GM19035 (cell line): Measurements from ENCODE around the gene ANAPC16.
A peak's percentile ranks its signal among the peaks of the same experiment; 100 is the strongest.
"Not testable (repeated sequence)": the region's sequence is repeated elsewhere in the genome, so short reads cannot be mapped to it uniquely, and the experiment has no call there.

ENCODE experiments used
- ATAC-seq: cut with Tn5 transposase; IDR thresholded peaks from one replicate; pipeline ENCODE4 v1.9.1; 2021; ENCODE audit not compliant: unreplicated experiment

The ANAPC16 gene

DNA sequence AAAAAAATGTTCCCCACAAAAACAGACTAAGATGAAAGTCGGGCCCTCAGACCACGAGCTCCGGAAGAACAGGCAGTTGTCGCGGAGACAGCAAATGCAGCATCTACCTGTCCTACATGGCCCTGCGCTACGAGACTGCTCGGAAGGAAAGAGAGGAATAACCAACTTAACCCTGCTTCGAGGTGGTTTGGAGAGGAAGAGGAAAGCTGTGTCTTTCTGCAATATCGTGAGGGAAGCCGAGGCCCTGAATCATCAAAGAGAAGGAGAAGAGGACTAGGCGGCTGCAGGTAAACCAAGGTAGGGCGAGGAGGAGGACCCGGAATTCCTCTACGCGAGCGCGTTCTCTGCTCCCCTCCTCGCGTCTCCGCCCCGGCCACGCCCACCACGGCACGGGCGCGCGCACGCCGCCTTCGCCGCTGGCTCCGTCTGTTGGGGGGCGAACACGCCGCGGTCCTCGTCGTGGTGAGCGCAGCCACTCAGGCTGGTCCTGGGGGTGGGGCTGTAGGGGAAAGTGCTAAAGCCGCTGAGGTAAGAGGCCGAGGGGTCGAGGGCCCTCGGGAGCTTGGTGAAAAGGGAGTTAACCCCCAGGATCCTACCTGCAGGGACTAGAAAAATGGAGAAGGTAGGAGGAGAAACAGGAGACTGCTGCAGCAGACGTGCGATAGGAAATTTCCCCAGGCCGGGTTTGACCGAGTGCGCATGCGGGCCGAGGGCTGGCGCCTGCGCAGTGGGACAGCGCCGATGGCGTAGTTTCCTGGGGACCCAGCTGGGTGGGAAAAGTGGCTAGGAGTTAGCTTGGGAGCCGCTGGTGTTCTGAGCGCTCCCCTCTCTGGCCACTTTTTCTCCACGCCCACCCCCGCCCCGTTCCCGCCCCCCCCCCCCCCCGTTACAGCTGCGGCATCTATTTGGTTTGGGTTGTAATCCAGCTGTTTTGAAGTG lies at the start of gene ANAPC16, which contains the start of gene ASCC1:
Gene ANAPC16, plus strand, starts transcription at position 402 of the 939 bp plus-strand sequence. CDS start 7,903 bp downstream, outside the sequence.
Gene ASCC1, minus strand, starts transcription at position 666 of the 939 bp plus-strand sequence. CDS start 2,978 bp downstream, outside the sequence.
- ATAC-seq, result peak; percentile 82

GRCh38 chr10:72167118-72167517 lies 48.7 kb upstream of the ANAPC16 start:
- no peak for ATAC-seq

DNA sequence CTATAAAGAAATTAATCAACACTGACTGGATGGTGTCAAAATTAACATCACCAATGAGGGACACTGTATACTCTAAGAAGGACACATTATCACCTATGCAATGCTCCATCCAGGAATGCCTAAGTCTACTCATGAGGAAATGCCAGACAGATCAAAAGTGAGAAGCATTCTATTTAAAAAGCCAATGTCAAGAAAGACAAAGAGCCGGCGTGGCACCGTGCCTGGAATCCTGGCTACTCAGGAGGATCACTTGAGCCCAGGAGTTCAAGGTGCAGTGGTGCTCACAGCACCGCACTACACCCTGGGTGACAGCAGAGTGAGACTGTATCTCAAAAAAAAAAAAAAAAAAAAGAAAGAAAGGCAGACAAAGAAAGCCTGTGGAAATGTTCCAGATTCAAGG lies 45.5 kb upstream of the ANAPC16 start:
- no peak for ATAC-seq

DNA sequence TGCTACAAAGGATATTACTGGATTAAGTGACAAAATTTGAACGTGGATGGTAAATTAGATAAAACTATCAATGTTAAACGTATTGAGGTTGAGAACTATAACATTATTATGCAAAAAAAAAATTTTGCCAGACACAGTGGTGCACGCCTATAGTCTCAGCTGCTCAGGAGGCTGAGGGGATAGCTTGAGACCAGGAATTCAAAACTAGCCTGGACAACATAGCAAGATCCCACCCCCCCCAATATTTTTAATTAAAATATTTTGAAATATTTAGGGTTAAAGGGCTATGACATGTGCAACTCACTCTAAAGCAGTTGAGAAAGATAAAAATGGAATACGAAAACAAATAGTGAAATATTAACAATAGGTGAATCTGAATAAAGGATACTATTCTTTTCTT lies 45.1 kb upstream of the ANAPC16 start:
- ATAC-seq, result no peak

DNA sequence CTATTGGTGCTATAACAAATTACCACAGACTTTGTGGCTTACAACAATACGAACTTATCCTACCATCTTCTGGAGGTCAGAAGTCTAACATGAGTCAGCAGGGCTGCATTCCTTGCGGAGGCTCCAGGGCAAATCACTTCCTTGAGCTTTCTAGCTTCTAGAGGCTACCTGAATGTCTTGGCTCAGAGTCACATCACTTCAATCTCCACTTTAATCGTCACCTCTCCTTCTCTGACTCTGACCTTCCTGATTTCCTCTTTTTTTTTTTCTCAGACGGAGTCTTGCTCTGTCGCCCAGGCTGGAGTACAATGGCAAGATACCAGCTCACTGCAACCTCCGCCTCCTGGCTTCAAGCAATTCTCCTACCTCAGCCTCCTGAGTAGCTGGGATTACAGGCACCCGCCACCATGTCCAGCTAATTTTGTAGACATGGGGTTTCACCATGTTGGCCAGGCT lies 44.6 kb upstream of the ANAPC16 start:
- no peak for ATAC-seq

GRCh38 chr10:72173262-72173618 lies 42.6 kb upstream of the ANAPC16 start:
- no peak for ATAC-seq

DNA sequence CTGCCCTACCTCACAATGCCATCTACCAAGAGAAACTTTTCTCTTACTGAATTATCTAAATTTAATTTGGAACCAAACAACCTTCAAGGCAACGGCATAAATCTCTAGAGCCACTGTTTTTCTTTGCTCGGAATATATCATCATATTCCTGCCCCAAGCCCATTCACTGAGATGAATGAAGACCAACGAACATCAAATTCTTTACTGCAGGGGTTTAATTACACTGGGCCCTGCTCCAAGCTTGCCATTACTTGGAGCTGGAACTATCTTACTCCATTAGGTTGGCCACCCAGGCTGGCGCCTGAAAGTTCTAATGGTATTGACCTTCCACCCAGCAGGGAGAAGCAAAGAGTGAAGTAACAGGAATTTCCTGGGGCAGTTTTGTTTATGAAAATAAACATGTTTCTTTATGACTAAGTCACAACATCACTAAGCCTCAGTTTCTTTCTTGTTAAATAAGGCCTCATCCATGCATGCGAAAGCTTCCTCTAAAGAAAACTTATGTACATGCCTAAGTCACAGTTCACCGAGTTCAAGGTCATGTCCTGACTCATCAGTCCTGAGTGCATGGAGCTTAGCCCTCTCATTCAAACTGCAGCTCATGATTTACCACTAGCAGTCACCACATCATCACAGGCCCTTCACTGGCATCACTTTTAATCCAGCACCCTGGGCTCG lies 42.1 kb upstream of the ANAPC16 start:
- no peak for ATAC-seq

DNA sequence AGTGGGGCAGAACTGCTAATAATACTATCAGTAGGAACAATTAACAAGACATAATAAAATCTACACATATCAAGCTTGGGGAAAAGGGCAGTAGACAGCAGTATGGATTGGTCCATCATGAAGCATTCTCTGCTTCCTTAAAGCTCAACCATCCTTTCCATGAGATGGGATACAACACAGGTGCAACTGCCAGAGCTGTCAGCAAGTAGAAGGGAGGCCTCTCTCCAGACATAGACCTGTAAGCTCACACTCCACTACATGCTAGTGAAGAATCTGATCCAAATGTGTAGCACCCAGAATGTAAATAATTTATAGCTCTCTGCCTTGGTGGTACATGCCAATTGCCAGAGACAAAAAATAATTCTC lies 41.5 kb upstream of the ANAPC16 start:
- no peak for ATAC-seq

DNA sequence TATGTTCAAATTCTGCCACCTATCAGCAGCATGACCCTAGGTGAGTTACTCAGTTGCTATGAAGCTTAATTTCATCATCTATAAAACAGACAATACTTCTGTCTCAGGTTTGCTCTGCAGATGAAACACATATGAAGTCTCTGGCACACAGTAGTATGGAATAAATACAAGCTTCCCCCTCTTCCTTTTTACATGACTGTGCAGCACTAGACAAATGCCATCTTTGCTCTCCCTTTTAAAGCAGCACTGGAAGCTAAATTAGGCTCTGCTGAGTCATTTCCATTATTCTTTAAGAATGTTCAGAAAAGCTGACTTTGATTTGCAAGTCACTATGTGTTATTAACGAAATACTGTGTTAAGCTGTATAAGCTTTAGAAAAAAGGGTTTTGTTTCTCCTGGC lies 40.7 kb upstream of the ANAPC16 start:
- no peak for ATAC-seq

DNA sequence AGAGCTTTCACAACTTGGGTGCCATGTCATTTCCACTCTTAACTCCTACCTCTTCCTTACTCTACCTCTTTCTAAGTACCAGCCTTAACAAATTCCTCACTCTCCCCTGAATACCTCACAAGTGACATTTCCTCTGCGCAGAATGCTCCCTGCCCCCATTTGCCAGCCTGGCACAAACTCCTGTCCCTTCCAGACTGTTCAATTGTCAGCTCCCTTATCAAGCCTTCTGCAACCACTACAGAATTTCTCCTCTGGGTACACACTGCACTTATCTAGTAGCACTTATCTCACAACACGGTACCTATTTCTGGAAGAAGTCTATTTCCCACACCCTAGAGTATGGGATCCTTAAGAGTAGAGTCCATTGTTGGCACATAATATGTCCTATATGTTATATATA lies 39.1 kb upstream of the ANAPC16 start:
- no peak for ATAC-seq

DNA sequence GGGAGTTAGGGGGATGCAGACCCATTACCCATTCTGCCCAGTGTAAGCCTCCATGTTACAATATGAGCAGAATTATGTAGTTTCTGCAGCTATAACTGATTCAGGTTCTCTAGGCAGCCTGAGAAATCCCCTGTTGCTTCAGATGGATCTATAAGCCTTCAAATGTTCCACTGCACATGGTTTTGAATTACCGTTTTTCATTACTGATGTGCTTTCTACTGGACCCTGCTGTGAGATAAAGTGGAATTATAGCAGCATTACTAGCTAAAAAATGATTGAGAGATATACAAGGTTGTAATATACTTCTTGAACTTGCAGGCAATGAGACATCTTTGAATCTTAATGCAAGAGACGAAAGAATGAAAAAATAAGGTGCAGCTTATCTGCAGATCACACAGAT lies 38.4 kb upstream of the ANAPC16 start:
- no peak for ATAC-seq

DNA sequence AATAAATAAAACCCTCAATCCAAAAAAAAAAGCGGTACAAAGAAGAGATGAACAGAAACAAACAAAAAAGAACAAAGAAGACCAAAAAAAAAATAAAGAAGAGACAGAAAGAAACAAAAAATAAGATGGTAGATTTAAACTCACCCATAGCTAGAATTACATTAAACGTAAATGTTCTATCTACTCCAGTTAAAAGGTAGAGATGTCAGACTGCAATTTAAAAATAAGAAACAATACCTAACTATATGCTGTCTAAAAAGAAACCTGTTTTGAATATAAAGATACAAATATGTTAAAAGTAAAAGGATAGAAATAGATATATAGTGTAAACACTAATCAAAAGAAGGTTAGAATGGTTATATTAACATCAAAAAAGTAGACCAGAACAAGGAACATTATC lies 31.7 kb upstream of the ANAPC16 start:
- ATAC-seq, result no peak

- ATAC-seq, result no peak
These were observed 29.4 kb upstream of the ANAPC16 start for GRCh38 chr10:72186258-72186981.

GRCh38 chr10:72186982-72187330 lies 28.9 kb upstream of the ANAPC16 start:
- no peak for ATAC-seq

DNA sequence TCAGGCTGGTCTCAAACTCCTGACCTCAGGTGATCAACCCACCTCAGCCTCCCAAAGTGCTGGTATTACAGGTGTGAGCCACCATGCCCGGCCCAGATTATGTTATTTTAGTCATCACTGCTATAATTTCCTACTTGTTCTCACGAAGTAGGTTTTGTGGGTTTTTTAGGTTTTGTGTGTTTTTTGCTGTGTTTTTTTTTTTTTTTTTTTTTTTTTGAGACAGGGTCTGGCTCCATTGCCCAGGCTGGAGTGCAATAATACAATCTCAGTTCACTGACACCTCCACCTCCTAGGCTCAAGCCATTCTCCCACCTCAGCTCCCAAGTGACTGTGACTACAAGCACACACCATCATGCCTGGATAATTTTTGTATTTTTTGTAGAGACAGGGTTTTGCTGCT lies 20.9 kb upstream of the ANAPC16 start:
- ATAC-seq, result no peak

GRCh38 chr10:72200883-72201282 lies 14.9 kb upstream of the ANAPC16 start:
- ATAC-seq, result no peak

DNA sequence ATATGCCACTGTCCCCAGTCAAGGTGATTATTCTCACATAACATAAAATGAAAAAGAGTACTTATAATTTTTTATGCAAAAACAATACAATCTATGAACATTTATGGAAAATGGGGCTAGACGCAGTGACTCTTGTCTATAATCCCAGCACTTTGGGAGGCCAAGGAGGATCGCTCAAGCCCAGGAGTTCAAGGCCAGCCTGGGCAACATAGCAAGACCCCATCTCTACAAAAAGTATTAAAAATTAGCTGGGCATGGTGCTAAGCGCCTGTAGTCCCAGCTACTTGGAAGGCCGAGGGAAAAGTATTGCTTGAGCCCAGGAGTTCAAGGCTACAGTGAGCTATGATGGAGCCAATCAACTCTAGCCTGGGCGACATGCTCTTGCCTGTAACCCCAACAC lies 14.5 kb upstream of the ANAPC16 start:
- no peak for ATAC-seq

- ATAC-seq, result no peak
These were observed 11.5 kb upstream of the ANAPC16 start for GRCh38 chr10:72204296-72204695.

DNA sequence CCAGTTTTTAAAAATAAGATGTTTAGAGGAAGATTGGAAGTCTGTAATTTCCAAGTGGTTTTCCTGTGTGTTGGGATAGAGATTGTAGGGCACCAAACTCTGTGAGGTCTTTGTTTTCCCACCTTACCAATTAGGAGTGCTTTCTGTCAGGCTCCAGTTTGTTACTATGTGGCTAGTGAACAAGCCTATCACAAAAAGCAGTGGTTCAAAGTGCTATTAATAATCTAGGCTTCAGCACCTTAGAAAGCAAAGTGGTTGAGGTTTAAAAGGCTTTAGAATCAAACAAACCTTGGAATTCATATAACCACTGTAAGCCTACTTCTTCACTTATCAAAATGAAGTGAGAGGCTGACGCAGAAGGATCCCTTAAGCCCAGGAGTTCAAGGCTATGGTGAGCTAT lies 11.1 kb upstream of the ANAPC16 start:
- no peak for ATAC-seq

DNA sequence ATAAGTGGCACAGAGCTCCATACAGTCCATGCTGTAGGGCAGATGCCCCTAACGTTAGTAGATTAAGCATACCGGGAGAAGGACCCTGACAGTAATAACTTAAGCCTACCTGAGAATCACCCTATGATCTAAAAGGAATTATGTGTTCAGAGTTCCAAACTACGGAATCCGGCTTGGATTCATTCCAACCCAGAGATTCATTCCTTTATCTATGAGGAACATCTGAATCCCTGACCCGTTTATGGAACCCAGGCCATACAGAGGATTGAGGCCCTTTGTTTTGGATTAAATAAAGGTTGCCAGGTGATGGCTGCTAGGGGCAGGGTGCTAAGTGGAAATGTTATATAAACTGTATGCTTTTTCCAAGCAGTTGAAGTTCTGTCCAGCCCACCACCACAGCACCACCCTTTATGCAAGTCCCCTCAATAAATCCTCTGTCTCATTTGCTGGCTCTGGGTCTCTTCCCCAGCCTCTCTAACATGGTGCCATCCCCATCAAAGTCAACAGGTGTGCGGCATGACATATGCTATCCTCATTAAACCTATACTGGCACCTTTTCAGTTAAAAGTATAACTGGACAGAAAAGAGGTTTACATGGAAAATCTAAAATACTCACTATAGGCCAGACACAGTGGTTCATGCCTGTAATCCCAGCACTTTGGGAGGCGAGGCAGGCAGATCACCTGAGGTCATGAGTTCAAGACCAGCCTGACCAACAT lies 9.1 kb upstream of the ANAPC16 start:
- ATAC-seq, result no peak

- not testable (repeated sequence) for ATAC-seq
These were observed 7.3 kb upstream of the ANAPC16 start for GRCh38 chr10:72208526-72208925.
